NOMO-1 treated with dmso at 0.1 percent for 144 hours (cell line): ENCODE results near the gene SNRPA.
A peak's percentile ranks its signal among the peaks of the same experiment; 100 is the strongest.

Experiments
- DNase-seq: peaks from one replicate; lab custom pipeline; 2025; ENCODE audit not compliant: unreplicated experiment; lab: John Stamatoyannopoulos, UW

The SNRPA gene

GRCh38 chr19:40750874-40751537, at the start of gene SNRPA:
TSS of gene SNRPA (plus strand) at chr19:40751203. CDS start at chr19:40751409, 206 bp downstream.
- DNase-seq, result peak; percentile 93

DNA sequence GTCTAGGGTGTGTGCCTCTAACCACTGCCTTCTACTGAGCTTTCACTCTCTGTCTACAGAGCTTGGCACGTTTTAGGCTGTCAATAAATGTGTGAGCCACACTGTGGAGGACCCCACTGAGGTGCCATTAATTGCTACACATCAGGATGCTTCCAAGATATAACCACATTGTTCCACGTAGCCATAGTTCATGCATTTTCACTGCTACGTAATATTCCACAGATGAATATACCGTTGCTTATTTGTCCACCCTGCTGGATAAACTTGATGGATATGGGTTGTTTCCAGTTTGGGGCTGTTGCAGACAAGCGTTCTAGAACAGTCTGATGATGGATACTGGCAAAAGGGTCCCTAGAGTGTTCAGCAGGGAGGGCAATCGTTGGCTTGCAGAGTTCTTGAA, 49.2 kb upstream of the SNRPA start:
- no peak for DNase-seq

GRCh38 chr19:40702337-40703012, 48.5 kb upstream of the SNRPA start:
- DNase-seq, result no peak

- no peak for DNase-seq
These were observed 47.8 kb upstream of the SNRPA start for GRCh38 chr19:40703029-40703755.

DNA sequence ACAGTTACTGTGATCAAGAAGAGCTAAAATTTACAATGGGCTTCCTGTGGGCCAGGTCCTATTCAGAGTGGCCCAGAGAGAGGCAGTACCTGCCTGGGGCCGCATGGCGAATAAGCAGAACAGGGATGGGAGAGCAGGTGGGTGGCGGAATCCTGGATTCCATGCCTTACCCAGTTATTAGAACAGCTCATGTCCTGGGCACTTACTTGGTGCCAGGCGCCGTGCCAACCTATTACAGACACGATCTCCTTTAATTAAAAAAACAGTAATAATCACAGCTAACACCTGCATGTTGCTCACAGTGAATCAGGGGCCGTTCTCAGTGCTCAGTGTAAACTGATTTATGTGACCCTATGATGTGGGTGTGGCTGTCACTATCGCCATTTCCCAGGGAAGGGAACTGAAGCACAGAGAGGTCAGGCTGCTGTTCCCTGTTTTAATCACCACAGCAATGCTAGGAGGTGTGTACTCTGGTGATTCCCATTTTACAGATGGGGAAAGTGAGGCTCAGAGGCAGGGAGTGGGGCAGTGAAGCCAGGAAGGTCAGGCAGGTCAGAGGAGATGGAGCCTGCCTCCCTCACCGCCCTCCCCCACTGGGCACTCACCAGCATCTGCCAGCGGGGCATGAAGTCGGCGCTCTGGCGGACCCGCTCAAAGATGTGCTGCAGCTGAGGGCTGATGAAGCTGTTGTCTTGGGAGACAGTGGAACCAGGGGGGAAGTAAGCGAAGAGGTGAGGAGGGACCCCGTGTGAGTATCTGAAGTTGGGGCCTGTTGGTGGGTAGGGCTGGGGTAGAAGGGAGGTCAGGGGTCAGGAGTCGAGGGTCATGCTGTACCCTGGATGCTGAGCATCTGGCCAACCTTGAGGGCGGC, 46.3 kb upstream of the SNRPA start:
- no peak for DNase-seq

DNA sequence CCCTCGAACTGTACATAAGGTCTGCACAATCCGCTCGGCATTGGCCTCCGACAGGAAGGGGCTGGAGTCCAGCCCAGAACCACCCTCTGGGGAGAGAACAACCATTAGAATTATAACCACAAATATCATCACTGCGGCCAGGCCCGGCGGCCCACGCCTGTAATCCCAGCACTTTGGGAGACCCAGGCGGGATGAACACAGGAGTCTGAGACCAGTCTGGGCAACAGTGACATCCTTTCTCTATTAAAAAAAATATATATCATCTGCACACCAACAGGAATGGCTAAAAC, 45.7 kb upstream of the SNRPA start:
- DNase-seq, result no peak

DNA sequence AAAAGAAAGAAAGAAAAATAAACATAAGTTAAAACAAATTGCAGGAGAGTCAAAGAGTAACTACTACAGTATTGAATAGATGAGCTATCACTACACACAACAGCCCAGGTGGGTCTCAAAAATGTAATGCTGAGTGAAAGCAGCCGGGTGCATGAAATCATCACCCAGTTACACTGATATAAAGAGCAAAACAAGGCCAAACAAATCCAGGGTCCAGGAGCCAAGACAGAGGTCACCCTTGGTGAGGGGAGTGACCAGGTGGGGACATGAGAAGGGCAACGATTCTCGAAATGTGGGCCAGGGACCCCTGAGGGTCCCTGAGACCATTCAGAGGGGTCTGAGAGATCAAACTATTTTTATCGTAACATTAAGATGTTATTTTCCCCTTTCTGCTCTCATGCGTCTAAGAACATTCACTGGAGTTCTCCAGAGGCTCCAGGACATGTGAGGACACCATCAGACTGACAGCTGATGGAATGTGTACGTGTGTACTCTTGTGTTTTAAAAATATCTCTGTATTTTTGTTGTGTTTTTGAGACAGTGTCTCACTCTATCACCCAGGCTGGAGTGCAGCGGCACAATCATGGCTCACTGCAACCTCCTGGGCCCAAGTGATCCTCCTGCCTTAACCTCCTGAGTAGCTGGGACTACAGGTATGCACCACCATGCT, 44.9 kb upstream of the SNRPA start:
- DNase-seq, result no peak

- DNase-seq, result no peak
These were observed 43.4 kb upstream of the SNRPA start for GRCh38 chr19:40707615-40708014.

DNA sequence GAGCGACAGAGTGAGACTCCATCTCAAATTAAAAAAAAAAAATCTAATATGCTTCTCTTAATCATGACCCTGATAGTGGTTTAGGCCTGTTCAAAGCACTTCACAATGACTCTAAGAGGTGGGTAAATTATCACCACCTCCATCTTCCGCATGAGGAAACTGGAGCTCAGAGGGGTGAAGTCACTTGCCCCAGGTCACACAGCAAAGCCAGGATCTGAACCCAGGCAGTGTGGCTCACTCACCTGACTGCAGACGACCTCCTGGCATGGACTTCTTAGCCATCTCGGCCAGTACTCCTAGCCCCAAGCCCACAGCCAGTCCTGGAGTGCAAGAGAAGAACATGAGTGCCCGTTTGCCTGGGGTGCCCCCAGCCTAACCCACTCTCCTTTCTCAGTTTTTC, 41.2 kb upstream of the SNRPA start:
- no peak for DNase-seq

- no peak for DNase-seq
These were observed 37.1 kb upstream of the SNRPA start for GRCh38 chr19:40713939-40714338.

DNA sequence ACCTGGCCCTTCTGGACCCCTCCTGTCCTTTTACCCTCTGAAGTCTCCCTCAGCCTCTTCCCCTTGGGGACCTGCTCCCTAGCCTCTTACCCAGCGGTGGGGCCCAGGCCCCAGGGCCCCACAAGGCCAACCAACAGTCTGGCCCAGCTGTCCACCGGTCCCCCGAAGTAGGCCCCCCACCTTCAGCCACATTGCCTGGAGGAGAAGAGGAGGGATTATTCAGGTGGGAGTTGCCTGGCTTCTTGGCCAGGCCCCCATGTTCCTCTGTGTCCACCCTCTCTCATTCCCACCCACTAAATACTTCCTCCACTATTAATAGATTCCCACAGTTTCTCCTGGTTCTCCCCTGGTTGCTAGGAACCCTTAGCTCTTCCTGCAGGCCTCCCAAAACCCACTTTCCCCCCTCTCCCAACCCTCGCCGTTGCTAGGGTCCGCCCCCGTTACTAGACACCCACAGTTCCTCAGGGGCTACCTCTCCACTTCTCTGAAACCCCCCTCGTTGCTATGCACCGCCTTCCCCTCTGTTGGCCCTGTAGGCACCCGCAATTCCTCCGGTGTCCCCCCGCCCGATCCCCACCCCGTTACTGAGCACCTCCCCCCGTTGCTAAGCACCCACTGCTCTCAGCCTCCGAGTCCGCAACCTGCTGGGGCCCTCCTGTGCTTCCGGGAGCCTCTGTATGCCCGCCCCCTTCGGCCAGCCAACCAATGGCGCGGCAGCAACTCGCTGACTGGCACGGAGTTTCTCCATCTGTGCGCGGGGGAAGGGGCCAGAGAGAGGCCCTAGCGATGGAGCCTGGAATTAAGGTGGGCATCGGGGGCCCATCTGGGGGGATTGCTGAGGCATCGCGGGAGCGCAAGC, 36.3 kb upstream of the SNRPA start:
- DNase-seq, result peak; percentile 76

GRCh38 chr19:40716031-40716481, 34.9 kb upstream of the SNRPA start:
- DNase-seq, result no peak

- peak; percentile 85 for DNase-seq
These were observed 34.3 kb upstream of the SNRPA start, which contains the start of the genes COQ8B and ITPKC for GRCh38 chr19:40716482-40717324. TSS of gene COQ8B (minus strand) at chr19:40716886. CDS start at chr19:40714632, 2,254 bp downstream. TSS of gene ITPKC (plus strand) at chr19:40717112. CDS start at chr19:40717136, 24 bp downstream.

- DNase-seq, result no peak
These were observed 33.6 kb upstream of the SNRPA start for GRCh38 chr19:40717325-40717879.

GRCh38 chr19:40717880-40718773, 32.9 kb upstream of the SNRPA start:
- DNase-seq, result no peak

GRCh38 chr19:40718774-40719391, 32.1 kb upstream of the SNRPA start:
- no peak for DNase-seq

GRCh38 chr19:40719414-40719894, 31.5 kb upstream of the SNRPA start:
- no peak for DNase-seq
